ENCODE measurements around the gene MZF1. TPM values are rescaled to one million over a fixed set of nuclear protein-coding genes. Genes with fewer than 3 reads are reported as not detected.

MZF1 gene
- total RNA-seq, 1 experiment from 2014 or later, result 33.0 TPM

GRCh38 chr19:58535857-58536256 is 37.3 kb downstream of the MZF1 start:
- POLR2A ChIA-PET, result interaction anchor here (1.0 kb wide), 1 partner anchor 19 kb away, joined by 3 read pairs; the partner anchor contains the start of gene CHMP2A

More at GRCh38 chr19:58535857-58536256, 37.3 kb downstream of the MZF1 start:
- no peak for TF ChIP-seq REST (IDR thresholded peaks at IDR 0.05; ENCODE audit: low read depth)
- TF ChIP-seq SP1 (IDR thresholded peaks at IDR 0.05; ENCODE audit: low read depth), result no peak
- no peak for TF ChIP-seq ZBTB33 (IDR thresholded peaks at IDR 0.05; ENCODE audit: extremely low read depth, insufficient replicate concordance, low read length)
- TF ChIP-seq TCF7L2 (IDR thresholded peaks at IDR 0.05; ENCODE audit: borderline replicate concordance, extremely low read depth, insufficient read depth, insufficient read length), result no peak
- no peak for TF ChIP-seq EZH2phosphoT487 (IDR thresholded peaks at IDR 0.05; ENCODE audit: borderline replicate concordance)
- no peak for TF ChIP-seq ELF1 (IDR thresholded peaks at IDR 0.05; ENCODE audit: borderline replicate concordance, low read depth)
- TF ChIP-seq, protein P1, sequence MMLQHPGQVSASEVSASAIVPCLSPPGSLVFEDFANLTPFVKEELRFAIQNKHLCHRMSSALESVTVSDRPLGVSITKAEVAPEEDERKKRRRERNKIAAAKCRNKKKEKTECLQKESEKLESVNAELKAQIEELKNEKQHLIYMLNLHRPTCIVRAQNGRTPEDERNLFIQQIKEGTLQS (IDR thresholded peaks at IDR 0.05), result no peak
- no peak for TF ChIP-seq SRF (IDR thresholded peaks at IDR 0.05; ENCODE audit: low read depth)
- no peak for TF ChIP-seq YY1 (IDR thresholded peaks at IDR 0.05; ENCODE audit: extremely low read depth, insufficient replicate concordance, low read depth, low read length)
- no peak for TF ChIP-seq JUND (IDR thresholded peaks at IDR 0.05)
- no peak for TF ChIP-seq POLR2A (IDR thresholded peaks at IDR 0.05; ENCODE audit: borderline replicate concordance, extremely low read depth, insufficient read depth, insufficient read length)
- no peak for TF ChIP-seq ZFX (IDR thresholded peaks at IDR 0.05)
- no peak for TF ChIP-seq EZH2 (IDR thresholded peaks at IDR 0.05)
- TF ChIP-seq CBX3 (IDR thresholded peaks at IDR 0.05; ENCODE audit: low read depth), result no peak
- TF ChIP-seq ZNF274 (IDR thresholded peaks at IDR 0.05; ENCODE audit: low read depth, low read length), result no peak
- TF ChIP-seq, protein P2, sequence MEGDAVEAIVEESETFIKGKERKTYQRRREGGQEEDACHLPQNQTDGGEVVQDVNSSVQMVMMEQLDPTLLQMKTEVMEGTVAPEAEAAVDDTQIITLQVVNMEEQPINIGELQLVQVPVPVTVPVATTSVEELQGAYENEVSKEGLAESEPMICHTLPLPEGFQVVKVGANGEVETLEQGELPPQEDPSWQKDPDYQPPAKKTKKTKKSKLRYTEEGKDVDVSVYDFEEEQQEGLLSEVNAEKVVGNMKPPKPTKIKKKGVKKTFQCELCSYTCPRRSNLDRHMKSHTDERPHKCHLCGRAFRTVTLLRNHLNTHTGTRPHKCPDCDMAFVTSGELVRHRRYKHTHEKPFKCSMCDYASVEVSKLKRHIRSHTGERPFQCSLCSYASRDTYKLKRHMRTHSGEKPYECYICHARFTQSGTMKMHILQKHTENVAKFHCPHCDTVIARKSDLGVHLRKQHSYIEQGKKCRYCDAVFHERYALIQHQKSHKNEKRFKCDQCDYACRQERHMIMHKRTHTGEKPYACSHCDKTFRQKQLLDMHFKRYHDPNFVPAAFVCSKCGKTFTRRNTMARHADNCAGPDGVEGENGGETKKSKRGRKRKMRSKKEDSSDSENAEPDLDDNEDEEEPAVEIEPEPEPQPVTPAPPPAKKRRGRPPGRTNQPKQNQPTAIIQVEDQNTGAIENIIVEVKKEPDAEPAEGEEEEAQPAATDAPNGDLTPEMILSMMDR (IDR thresholded peaks at IDR 0.05 in 2 of 3, conservative IDR thresholded peaks at IDR 0.05 in 1 of 3; ENCODE audit: borderline replicate concordance in 1 of 3, insufficient read depth in 1 of 3, low read depth in 2 of 3, low read length in 2 of 3), result no peak
- no peak for TF ChIP-seq FOSL1 (IDR thresholded peaks at IDR 0.05; ENCODE audit: low read depth)
- TF ChIP-seq POLR2AphosphoS5 (IDR thresholded peaks at IDR 0.05; ENCODE audit: low read depth, low read length), result no peak
- BruUV-seq (replicated peaks), result no TSS peak
- Histone ChIP-seq H2AFZ (ENCODE audit: low read depth, low read length, poor library complexity, severe bottlenecking) (no peak overlapping the region), H3K27me3 (ENCODE audit: insufficient read depth, low read length) (peaks cover 18% of the 10 kb centered on the region; the same call in 1 of the 2 replicates), H3K4me2 (ENCODE audit: low read length) (no peak overlapping the region), H3K36me3 (ENCODE audit: control insufficient read depth in 1 of 2, insufficient read depth in 2 of 2, low read length in 2 of 2) (no peaks in the 10 kb centered on the region), H4K20me1 (ENCODE audit: insufficient read depth) (no peaks in the 10 kb centered on the region), H3K27ac (ENCODE audit: low read depth, low read length) (no peak overlapping the region), H3K9me2 (ENCODE audit: insufficient read depth) (no peaks in the 10 kb centered on the region), H3K9ac (ENCODE audit: low read length) (no peak overlapping the region), H3K4me3 (replicated peaks in 1 of 2; ENCODE audit: low read depth in 1 of 2, low read length in 2 of 2) (no peak overlapping the region), H3K4me1 (ENCODE audit: control insufficient read depth in 1 of 2, insufficient read depth in 2 of 2, low read length in 2 of 2) (no peaks in the 10 kb centered on the region), H3K79me2 (ENCODE audit: insufficient read depth, low read length) (no peaks in the 10 kb centered on the region), H3K9me3 (ENCODE audit: control insufficient read depth in 1 of 2, insufficient read depth in 1 of 2, low read depth in 1 of 2, low read length in 2 of 2) (no peaks in the 10 kb centered on the region)
- no peak for DNase-seq (ENCODE audit: low read depth, low spot score)
- ChIA-PET CTCF (no interaction called here), RAD21 (ENCODE audit: low non-redundant PET in 1 of 2, low total read pairs in 2 of 2, uncharacterized antibody in 2 of 2, unreplicated experiment in 2 of 2) (no interaction called here)
- intact Hi-C loops (cut with micrococcal nuclease), result no loop called here
- ATAC-seq, result no peak

Measured in HCT116 (cell line).